Kasumi-1 (cell line): ENCODE results near the gene DDX25.
A peak's percentile ranks its signal among the peaks of the same experiment; 100 is the strongest.
"Not testable (repeated sequence)": the region's sequence is repeated elsewhere in the genome, so short reads cannot be mapped to it uniquely, and the experiment has no call there.

Experiments used
- DNase-seq, 2 experiments: peaks; one replicate each; lab custom pipeline; 2025; lab: John Stamatoyannopoulos, UW

Gene DDX25

GRCh38 chr11:125903711-125904659 lies at the start of gene DDX25:
TSS of gene DDX25 (plus strand) at chr11:125904508. CDS start at chr11:125904518, 10 bp downstream.
- no peak for DNase-seq

- DNase-seq, result not testable (repeated sequence)
Observed at GRCh38 chr11:125857670-125858069, 46.6 kb upstream of the DDX25 start.

GRCh38 chr11:125862786-125863185 lies 41.5 kb upstream of the DDX25 start:
- DNase-seq, result not testable (repeated sequence)

GRCh38 chr11:125865354-125865753 lies 39.0 kb upstream of the DDX25 start:
- not testable (repeated sequence) for DNase-seq

GRCh38 chr11:125869521-125869920 lies 34.8 kb upstream of the DDX25 start:
- DNase-seq, result no peak

GRCh38 chr11:125871391-125872137 lies 32.7 kb upstream of the DDX25 start:
- DNase-seq, result peak; percentile 39 to 54

- DNase-seq, result peak; percentile 9 to 12
Observed at GRCh38 chr11:125872138-125872491, 32.2 kb upstream of the DDX25 start.

- DNase-seq, result no peak
Observed at GRCh38 chr11:125873881-125874555, 30.3 kb upstream of the DDX25 start.

GRCh38 chr11:125874556-125875124 lies 29.7 kb upstream of the DDX25 start:
- DNase-seq, result peak; percentile 80 to 83

- DNase-seq, result no peak
Observed at GRCh38 chr11:125881291-125881690, 23.0 kb upstream of the DDX25 start.

- DNase-seq, result no peak
Observed at GRCh38 chr11:125883375-125883774, 20.9 kb upstream of the DDX25 start.

GRCh38 chr11:125886997-125887372 lies 17.3 kb upstream of the DDX25 start:
- peak; percentile 71 to 77 for DNase-seq

- DNase-seq, result peak; percentile 94 to 97
Observed at GRCh38 chr11:125887373-125888324, 16.7 kb upstream of the DDX25 start, which contains the start of gene HYLS1. TSS of gene HYLS1 (plus strand) at chr11:125887668. CDS start at chr11:125899369, 11,701 bp downstream.

GRCh38 chr11:125890447-125891100 lies 13.7 kb upstream of the DDX25 start:
- no peak for DNase-seq

GRCh38 chr11:125892071-125892470 lies 12.2 kb upstream of the DDX25 start:
- DNase-seq, result no peak

- no peak for DNase-seq
Observed at GRCh38 chr11:125892994-125893393, 11.3 kb upstream of the DDX25 start.

- no peak for DNase-seq
Observed at GRCh38 chr11:125901872-125902271, 2.4 kb upstream of the DDX25 start.

- no peak for DNase-seq
Observed at GRCh38 chr11:125902277-125902926, 1.9 kb upstream of the DDX25 start.

GRCh38 chr11:125902927-125903710 lies 1.2 kb upstream of the DDX25 start, which contains the start of gene PUS3:
TSS of gene PUS3 (minus strand) at chr11:125903206. CDS start at chr11:125896284, 6,922 bp downstream.
- DNase-seq, result peak; percentile 86 to 91
